ENCODE results near the gene KRTAP9-1.
"Not testable (repeated sequence)": the region's sequence is repeated elsewhere in the genome, so short reads cannot be mapped to it uniquely, and the experiment has no call there.

Gene KRTAP9-1

DNA sequence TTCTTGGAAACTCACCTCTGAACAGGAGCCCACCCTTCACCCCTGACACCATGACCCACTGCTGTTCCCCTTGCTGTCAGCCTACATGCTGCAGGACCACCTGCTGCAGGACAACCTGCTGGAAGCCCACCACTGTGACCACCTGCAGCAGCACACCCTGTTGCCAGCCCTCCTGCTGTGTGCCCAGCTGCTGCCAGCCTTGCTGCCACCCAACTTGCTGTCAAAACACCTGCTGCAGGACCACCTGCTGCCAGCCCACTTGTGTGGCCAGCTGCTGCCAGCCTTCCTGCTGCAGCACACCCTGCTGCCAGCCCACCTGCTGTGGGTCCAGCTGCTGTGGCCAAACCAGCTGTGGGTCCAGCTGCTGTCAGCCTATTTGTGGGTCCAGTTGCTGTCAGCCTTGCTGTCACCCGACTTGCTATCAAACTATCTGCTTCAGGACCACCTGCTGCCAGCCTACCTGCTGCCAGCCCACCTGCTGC, at the start of gene KRTAP9-1:
Gene KRTAP9-1 (plus strand): TSS at position 51 of the 482 bp plus-strand sequence. CDS start 0 bp downstream, at position 51.
- not testable (repeated sequence) for H3K4me3 Mint-ChIP-seq; H3K9me3 Mint-ChIP-seq; ATAC-seq; H3K36me3 Mint-ChIP-seq; H3K4me1 Mint-ChIP-seq; DNase-seq (ENCODE audit: low spot score in 2 of 2); H3K27ac Mint-ChIP-seq

DNA sequence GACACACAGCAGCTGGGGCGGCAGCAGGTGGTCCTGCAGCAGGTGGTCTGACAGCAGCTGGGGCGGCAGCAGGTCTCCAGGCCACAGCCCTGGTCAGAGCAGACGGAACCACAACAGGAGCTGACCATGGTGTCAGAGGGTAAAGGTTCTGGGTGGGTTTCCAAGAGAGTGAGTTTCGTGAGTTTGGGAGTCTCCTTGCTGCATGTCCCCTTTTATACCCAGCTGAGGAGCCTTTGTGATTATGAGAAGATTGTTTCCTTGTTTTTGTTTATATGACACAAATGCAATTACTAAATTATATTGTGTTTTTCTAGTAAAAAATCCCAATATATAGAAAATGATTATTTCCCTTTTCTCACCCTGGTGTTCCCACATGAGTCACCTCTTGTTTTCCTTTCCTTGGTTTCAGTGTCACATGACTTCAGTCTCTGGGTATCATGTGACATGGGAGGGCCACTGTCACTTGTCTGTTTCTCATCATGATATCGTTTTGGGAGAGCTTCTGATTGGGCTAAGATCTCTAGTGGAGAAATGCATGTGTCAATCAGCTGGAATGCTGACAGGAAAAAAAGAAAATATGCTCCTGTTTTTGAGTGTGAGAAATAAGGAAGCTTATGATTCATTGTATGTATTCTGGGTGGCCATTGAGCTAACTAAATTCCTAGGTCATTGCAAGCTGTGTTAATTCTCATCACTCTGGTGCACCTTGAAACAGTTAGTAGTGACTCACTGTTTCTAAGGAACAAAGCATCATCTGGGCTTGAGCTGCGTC, 49.1 kb upstream of the KRTAP9-1 start, which contains the start of gene KRTAP4-6:
Gene KRTAP4-6 (minus strand): TSS at position 185 of the 772 bp plus-strand sequence. CDS start 57 bp downstream, at position 128.
- Mint-ChIP-seq H3K4me3 (no peak within 1 kb of the TSS), H3K36me3 (no peaks in the 10 kb centered on the region), H3K9me3 (peaks cover 11% of the 10 kb centered on the region), H3K4me1 (no peaks in the 10 kb centered on the region), H3K27ac (no peak within 1 kb of the TSS)
- DNase-seq (ENCODE audit: low spot score in 2 of 2): no peak
- no peak for ATAC-seq

- no peak overlapping the region for H3K27ac Mint-ChIP-seq
- H3K9me3 Mint-ChIP-seq: peaks cover 11% of the 10 kb centered on the region
- DNase-seq (ENCODE audit: low spot score in 2 of 2) (no peak), ATAC-seq (no peak)
- H3K4me3 Mint-ChIP-seq: no peak overlapping the region
- no peaks in the 10 kb centered on the region for H3K36me3 Mint-ChIP-seq
- no peaks in the 10 kb centered on the region for H3K4me1 Mint-ChIP-seq
Measured at GRCh38 chr17:41141361-41141760, 48.3 kb upstream of the KRTAP9-1 start.

DNA sequence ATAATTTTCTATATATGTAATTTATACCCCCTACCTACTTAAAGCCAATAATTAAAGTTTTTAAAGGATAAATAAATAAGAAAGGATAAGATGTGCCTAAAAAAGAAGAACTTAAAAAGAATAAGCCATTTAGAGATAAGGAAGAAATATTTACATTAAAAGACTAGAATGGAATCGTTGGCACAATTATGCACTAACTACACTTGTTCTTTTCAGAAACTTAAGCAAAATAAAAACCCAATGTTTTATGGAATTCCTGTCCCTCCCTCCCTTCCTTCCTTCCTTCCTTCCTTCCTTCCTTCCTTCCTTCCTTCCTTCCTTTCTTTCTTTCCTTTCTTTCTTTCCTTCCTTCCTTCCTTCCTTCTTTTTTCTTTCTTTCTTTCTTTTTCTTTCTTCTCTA, 44.8 kb upstream of the KRTAP9-1 start:
- no peak overlapping the region for H3K27ac Mint-ChIP-seq
- no peaks in the 10 kb centered on the region for H3K4me1 Mint-ChIP-seq
- H3K4me3 Mint-ChIP-seq: no peak overlapping the region
- peaks cover 8% of the 10 kb centered on the region for H3K9me3 Mint-ChIP-seq
- H3K36me3 Mint-ChIP-seq: no peaks in the 10 kb centered on the region
- no peak for DNase-seq (ENCODE audit: low spot score in 2 of 2)
- no peak for ATAC-seq

DNA sequence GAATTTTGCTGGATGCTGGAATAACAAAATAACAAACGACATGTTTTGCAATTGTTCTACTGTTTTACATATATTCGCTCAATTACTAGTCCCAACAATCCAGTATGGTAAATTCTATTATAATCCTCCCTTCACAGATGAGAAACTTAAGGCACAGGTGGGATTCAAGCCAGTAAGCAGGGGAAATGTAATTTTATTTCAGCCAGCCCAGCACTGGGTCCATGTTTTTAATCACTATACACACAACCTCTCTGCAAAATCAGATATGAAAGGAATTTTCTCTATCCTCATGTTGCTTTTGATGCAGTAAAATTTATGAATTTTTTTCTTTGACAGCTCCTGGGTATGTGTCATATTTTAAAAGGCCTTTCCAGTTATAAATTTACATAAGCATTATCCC, 44.4 kb upstream of the KRTAP9-1 start:
- Mint-ChIP-seq H3K4me1 (no peaks in the 10 kb centered on the region), H3K4me3 (no peak overlapping the region)

DNA sequence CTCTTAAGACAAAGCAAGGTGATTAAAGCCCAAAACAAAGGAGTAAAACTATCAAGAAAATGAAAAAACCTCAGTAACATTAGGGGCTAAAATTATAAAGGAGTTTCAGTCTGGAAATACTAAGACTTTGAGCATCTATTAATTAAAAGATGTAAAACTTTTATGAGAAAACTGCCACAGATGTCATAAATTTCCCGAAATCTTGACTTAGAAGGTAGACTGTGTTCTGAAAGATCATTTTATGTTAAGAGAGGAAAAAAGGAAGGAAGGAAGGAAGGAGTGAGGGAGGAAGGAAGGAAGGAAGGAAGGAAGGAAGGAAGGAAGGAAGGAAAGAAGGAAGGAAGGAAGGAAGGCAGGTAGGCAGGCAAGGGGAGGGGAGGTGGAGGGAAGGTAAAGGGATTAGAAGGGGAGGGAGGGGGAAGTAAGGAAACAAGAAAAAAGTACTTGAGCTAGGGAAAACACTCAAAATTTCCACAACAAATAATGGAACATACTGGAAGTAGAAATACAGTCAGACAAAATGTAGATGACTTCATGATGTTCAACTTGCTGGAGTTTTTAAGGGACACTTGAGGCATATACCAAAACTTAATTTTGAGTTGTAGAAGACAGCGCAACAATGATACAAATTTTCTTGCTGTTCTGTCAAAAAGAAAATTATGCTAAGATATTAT, 42.0 kb upstream of the KRTAP9-1 start:
- Mint-ChIP-seq H3K27ac (no peak overlapping the region), H3K9me3 (peaks cover 5% of the 10 kb centered on the region), H3K4me3 (no peak overlapping the region), H3K36me3 (no peaks in the 10 kb centered on the region), H3K4me1 (no peaks in the 10 kb centered on the region)
- ATAC-seq (no peak), DNase-seq (ENCODE audit: low spot score in 2 of 2) (no peak)

More for the DNA sequence above, 44.4 kb upstream of the KRTAP9-1 start:
- DNase-seq (ENCODE audit: low spot score in 2 of 2) (no peak), ATAC-seq (no peak)
- peaks cover 8% of the 10 kb centered on the region for H3K9me3 Mint-ChIP-seq
- no peaks in the 10 kb centered on the region for H3K36me3 Mint-ChIP-seq
- H3K27ac Mint-ChIP-seq: no peak overlapping the region

- DNase-seq (ENCODE audit: low spot score in 2 of 2); H3K36me3 Mint-ChIP-seq; H3K4me1 Mint-ChIP-seq; H3K4me3 Mint-ChIP-seq; H3K9me3 Mint-ChIP-seq; ATAC-seq; H3K27ac Mint-ChIP-seq: not testable (repeated sequence)
Measured at GRCh38 chr17:41148971-41149651, 40.6 kb upstream of the KRTAP9-1 start.

GRCh38 chr17:41149652-41149985, 40.1 kb upstream of the KRTAP9-1 start, which contains the start of gene KRTAP4-5:
KRTAP4-5 (minus strand) TSS chr17:41149825; CDS start chr17:41149767, 58 bp downstream.
- Mint-ChIP-seq H3K27ac (no peak within 1 kb of the TSS), H3K9me3 (no peaks in the 10 kb centered on the region), H3K4me1 (no peaks in the 10 kb centered on the region), H3K4me3 (no peak within 1 kb of the TSS), H3K36me3 (no peaks in the 10 kb centered on the region)
- ATAC-seq (no peak), DNase-seq (ENCODE audit: low spot score in 2 of 2) (no peak)

- H3K27ac Mint-ChIP-seq: no peak overlapping the region
- no peak for DNase-seq (ENCODE audit: low spot score in 2 of 2)
- ATAC-seq: no peak
- no peaks in the 10 kb centered on the region for H3K36me3 Mint-ChIP-seq
- H3K9me3 Mint-ChIP-seq: no peaks in the 10 kb centered on the region
- H3K4me3 Mint-ChIP-seq: no peak overlapping the region
- H3K4me1 Mint-ChIP-seq: no peaks in the 10 kb centered on the region
Measured at GRCh38 chr17:41150026-41150425, 39.7 kb upstream of the KRTAP9-1 start.

GRCh38 chr17:41151525-41151924, 38.2 kb upstream of the KRTAP9-1 start:
- Mint-ChIP-seq H3K4me1 (no peaks in the 10 kb centered on the region), H3K4me3 (no peak overlapping the region), H3K36me3 (no peaks in the 10 kb centered on the region), H3K9me3 (no peaks in the 10 kb centered on the region), H3K27ac (no peak overlapping the region)
- DNase-seq (ENCODE audit: low spot score in 2 of 2) (no peak), ATAC-seq (no peak)

DNA sequence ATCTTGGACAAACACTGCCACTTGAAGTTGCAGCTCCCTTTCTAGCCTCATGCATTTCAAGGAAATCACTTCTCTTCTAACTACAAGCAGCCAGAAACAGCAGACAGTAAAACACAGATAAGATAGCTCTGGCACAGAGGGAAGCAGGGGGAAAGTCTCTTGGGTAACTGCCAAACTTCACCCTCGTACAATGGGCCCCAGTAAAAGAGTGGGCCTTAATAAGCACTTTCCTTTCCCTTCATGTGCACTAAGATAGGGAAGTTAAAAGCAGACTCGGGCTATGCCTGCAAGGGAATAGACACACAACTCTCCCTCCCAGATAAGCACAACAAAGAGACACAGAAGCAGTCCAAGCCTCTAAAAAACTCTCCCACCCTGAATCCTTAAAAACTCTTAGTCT, 35.8 kb upstream of the KRTAP9-1 start:
- no peaks in the 10 kb centered on the region for H3K36me3 Mint-ChIP-seq
- no peak for ATAC-seq
- no peak for DNase-seq (ENCODE audit: low spot score in 2 of 2)
- no peaks in the 10 kb centered on the region for H3K9me3 Mint-ChIP-seq
- H3K4me3 Mint-ChIP-seq: no peak overlapping the region
- no peak overlapping the region for H3K27ac Mint-ChIP-seq
- no peaks in the 10 kb centered on the region for H3K4me1 Mint-ChIP-seq

- H3K36me3 Mint-ChIP-seq; H3K4me3 Mint-ChIP-seq; H3K27ac Mint-ChIP-seq; H3K9me3 Mint-ChIP-seq; DNase-seq (ENCODE audit: low spot score in 2 of 2); H3K4me1 Mint-ChIP-seq; ATAC-seq: not testable (repeated sequence)
Measured at GRCh38 chr17:41160190-41160589, 29.5 kb upstream of the KRTAP9-1 start.

DNA sequence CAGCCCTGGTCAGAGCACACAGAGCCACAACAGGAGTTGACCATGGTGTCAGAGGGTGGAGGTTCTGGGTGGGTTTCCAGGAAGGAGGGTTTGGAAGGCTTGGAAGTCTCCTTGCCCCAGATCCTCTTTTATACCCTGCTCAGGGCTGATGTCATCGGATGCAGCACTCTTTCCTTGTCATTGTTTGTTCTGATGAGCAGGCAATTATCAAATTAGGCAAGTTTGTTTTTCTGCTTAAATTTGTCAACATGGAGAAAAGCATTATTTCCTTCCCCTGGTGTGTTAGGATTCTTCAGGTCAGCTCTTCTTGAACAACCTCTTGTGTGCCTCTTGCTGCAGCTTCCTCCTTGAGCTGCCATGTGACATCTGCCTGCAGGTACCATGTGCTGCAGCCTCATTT, 29.0 kb upstream of the KRTAP9-1 start, which contains the start of gene KRTAP4-4:
Gene KRTAP4-4 (minus strand): TSS at position 101 of the 400 bp plus-strand sequence. CDS start 57 bp downstream, at position 44.
- Mint-ChIP-seq H3K9me3 (no peaks in the 10 kb centered on the region), H3K27ac (no peak within 1 kb of the TSS), H3K36me3 (no peaks in the 10 kb centered on the region), H3K4me3 (no peak within 1 kb of the TSS), H3K4me1 (no peaks in the 10 kb centered on the region)
- ATAC-seq (no peak), DNase-seq (ENCODE audit: low spot score in 2 of 2) (no peak)

DNA sequence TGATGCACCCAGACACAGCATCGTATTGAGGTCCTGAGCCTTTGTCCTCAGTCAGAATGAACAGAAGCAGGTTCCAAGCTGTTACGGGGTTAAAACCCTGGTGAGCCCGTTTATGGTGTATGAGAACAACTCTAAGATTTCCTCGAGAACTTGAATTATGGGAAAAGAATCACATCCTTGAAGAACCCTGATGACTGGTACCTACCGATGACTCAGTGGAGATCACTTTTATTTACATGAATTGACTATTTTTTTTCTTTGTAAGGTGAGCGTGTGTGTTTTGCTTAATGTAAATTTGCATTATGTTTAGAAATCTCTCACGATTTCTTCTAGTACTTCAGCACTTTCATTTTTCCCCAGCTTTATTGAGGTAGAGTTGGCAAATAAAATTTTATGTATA, 25.9 kb upstream of the KRTAP9-1 start:
- Mint-ChIP-seq H3K4me1 (no peaks in the 10 kb centered on the region), H3K4me3 (no peak overlapping the region), H3K27ac (no peak overlapping the region), H3K9me3 (no peaks in the 10 kb centered on the region), H3K36me3 (no peaks in the 10 kb centered on the region)
- DNase-seq (ENCODE audit: low spot score in 2 of 2) (no peak), ATAC-seq (no peak)

DNA sequence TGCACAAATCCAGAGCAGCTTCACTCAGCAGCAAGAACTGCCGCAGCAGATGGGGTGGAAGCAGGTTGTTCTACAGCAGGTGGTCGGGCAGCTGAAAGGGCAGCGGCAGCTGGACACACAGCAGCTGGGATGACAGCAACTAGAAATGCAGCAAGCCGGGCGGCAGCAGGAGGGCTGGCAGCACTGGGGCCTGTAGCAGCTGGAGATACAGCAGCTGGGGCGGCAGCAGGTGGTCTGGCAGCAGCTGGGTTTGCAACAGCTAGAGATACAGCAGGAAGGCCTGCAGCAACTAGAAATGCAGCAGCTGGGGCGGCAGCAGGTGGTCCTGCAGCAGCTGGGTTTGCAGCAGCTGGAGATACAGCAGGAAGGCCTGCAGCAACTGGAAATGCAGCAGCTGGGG, 22.1 kb upstream of the KRTAP9-1 start:
- H3K36me3 Mint-ChIP-seq: no peaks in the 10 kb centered on the region
- H3K9me3 Mint-ChIP-seq: no peaks in the 10 kb centered on the region
- no peak for DNase-seq (ENCODE audit: low spot score in 2 of 2)
- no peaks in the 10 kb centered on the region for H3K4me1 Mint-ChIP-seq
- H3K27ac Mint-ChIP-seq: no peak overlapping the region
- no peak for ATAC-seq
- no peak overlapping the region for H3K4me3 Mint-ChIP-seq

All from stimulated activated effector memory CD8-positive, alpha-beta T cell treated with anti-CD3 and anti-CD28 coated beads, Interleukin-12 subunit alpha, Interleukin-12 subunit beta, amount 100 ng/mL, for 72 hours (primary cell).